GM18526 (cell line): ENCODE data around the gene APBA2.

Source experiments
- POLR2A ChIP-seq: IDR thresholded peaks from 3 replicates; pipeline ENCODE4 v1.6.1; 2011; ENCODE audit not compliant: insufficient read length; ENCODE audit errors: extremely low read depth

APBA2 gene

DNA sequence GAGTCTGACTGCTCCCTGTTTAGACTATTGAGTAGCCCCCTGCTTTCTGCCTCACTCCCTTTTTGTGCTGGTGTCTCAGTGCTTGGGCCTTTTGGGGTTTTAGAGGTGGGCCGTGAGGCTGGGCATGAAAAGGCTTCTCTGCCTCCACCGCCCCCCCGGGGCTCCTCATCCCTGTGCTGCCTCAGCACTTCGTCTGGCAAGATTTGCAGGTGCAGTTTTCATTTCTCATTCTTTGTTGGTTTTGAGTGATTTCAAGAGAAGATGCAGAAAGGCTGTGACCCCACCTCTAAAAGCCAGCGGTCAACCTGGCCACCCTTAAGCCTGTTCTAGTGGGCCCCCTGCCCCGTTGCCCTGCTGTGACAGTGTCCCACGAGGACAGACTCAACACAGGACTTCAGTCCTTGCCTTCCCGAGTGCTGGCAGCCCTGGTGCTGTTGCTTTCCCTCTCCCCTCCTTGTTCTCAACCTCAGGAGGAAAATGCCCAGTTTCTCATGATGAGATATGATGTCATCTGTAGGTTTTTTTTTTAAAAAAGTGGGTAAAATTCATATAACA, 38.0 kb downstream of the APBA2 start:
- TF ChIP-seq POLR2A = no peak

DNA sequence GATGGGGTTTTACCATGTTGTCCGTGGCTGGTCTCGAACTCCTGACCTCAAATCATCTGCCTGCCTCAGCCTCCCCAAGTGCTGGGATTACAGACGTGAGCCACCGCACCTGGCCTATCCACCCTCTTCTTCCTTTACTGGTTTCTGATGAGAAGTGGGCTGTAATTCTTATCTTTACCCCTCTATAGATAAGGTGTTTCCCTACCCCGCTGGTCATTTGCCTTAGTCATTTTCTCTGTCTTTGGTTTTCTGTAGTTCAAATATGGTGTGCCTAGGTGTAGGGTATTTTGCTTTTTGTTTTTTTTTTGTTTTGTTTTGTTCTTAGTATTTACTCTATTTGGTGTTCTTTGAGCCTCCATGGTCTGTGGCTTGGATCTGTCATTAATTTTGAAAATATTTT, 41.3 kb downstream of the APBA2 start:
- TF ChIP-seq POLR2A = no peak

DNA sequence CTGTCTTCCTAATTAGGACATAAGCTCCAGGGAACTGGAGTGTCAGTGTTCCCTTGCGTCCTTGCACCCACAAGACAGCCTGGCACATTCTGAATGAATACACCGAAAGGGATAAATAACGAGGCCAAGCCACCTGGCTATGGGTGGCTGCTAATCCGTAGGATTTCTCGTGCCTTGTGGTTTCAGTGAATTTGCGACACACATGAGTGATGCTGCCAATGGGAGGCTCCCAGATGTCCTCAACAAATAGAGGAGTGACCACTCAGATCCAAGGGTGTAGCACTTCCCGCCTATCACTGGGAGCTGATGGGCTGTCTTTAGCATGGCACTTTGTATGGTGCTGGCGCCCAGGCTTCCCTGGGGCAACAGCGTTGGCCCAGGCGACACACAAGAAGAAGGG, 43.4 kb downstream of the APBA2 start:
- TF ChIP-seq POLR2A = no peak

DNA sequence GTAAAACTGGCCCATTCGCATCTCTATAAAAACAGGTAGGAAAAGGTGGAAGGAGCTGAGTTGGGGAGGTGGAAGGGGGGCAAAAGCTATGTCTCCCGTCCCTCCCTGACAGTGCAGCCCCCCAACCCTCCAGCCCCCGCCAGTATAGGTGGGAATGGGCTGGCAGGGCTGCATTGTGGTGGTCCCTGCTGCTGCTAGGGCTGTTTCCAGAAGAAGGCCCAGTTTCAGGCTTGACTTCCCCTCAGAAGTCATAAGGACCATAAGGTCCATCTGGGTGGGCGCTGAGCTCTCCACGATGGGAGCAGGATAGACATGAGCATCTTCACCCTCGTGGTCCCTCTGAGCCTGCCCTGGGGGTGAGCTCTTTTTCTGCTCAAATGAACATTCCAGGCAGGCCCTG, 44.2 kb downstream of the APBA2 start:
- no peak for TF ChIP-seq POLR2A

DNA sequence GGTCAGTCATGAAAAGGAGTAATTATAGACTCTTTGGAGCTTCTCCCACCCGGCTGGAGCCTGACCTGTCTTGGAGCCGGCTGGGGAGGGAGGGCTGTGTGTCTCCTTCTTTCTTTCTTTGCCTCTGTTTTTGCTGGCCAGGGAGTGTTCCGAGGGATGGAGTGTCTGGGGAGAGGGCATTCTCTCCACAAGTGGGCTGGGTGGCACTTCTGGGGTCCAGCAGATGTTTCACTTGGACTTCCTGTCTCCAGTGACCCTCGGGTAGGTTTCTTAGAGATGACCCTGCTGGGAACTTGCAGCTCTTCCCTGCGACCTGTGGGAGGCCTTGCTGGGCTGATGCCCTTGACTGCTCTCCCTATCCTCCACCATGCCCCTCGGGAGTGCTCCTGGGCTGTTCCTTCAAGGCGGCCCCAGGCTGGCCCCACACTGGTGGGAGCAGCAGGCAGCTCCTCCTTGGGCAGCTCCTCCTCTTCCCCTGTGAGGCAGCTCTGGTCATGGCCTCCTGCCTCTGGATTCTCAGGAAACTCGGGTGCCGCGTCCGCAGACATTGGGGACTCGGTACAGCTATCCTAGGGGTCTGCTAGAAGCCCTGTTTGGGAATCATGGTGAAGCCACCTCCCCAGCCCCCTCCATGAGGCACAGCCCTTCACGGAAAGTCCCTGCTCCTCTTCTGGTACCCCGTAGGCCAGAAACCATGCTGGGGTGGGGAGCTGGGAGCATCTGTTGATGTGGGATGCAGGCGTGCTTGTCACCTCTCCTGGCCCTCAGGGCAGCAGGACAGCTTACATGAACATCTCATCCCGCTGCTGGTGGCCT, 44.9 kb downstream of the APBA2 start:
- TF ChIP-seq POLR2A = no peak

- TF ChIP-seq POLR2A = no peak
Measured at GRCh38 chr15:28931828-28932227, 46.1 kb downstream of the APBA2 start.

GRCh38 chr15:28932361-28932760, 46.6 kb downstream of the APBA2 start:
- TF ChIP-seq POLR2A = no peak

DNA sequence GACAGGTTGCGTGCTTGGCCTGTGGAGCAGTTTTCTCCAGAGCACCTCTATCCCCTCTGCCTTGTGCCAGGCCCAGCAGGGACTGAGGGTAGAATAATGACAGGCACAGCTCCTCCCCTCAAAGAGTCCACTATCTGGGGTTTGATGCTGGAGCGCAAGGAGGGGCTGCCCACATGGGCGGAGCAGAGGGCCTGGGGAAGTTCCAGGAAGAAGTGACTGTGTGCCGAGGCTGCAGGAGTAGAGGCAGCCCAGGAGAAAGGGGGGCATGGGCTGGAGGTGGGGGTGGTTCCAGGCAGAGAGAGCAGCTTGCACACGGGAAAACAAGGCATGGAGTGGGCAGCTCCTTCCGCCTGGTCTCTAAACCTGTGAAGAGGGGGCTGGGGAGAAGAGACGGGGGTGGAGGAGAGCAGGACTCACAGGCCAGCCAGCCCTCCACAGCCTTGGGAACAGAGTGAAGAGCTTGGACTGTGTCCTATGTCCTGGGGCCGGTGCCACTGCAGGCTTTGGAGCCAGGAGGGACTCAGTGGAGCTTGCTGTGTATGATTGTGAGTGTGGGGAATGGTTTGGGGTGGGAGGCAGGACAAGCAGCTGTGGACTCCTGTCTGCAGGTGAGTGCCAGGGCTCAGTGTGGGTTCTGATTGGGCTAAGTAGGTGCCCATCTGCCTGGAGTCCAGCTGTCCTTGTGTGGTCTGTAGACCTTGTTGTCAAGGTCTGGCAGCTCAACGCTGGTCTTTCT, 48.1 kb downstream of the APBA2 start:
- no peak for TF ChIP-seq POLR2A

DNA sequence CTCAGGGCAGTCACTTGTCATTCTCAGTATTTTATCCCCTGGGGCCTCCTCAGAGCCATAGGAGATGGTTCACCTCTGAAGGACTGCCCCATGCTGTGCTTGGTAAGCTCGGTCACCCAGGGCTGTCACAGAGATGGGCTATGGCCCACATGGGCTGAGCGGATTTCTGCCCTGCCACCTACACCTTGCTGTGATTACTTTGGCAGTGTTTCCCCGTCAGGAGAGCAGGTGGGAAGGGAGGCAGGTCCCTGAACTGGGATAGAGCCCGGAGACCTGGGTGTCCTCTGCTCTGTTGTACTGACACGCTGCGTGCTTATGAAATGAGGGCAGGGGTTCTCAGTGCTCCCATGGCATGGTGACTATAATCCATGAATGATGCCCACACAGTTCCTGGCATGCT, 48.9 kb downstream of the APBA2 start:
- no peak for TF ChIP-seq POLR2A

DNA sequence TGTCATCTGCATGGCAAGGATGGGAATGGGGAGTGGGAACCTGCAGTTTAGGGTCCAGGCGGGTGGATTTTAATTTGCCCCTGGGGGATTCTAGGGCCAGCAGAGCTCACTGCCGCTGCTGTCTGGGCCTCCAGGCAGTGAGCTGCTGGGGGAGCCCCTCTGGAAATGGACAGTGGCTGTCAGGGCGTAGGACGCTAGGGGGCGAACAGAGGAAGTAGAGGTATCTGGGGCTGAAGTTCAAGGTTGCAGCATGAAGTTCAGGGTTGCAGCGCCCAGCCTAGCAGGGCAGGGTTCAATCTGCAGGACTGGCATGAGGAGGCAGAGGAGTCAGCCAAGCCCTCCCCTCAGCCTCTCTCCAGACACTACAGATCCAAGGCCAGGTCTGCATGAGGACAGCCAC, 49.5 kb downstream of the APBA2 start:
- no peak for TF ChIP-seq POLR2A

DNA sequence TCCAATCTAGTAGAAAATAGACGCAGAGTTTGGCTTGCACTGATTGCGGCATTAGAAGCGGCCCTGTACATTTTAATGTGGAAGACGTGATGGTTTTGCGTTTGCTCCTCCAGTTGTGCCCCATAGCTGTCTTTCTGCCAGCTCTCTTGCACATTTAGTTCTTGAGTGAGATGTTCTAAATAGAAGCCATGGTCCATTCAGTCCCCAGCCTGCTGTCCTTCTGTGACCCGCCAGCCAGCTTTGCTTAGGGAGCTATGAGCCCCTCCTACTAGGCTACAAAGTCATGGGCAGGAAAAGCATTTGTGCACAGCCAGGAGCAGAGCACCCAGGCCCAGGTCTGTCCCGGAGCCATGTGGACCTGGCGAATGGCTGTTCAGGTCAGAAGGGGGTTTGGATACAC, 50.3 kb downstream of the APBA2 start:
- TF ChIP-seq POLR2A = no peak

- TF ChIP-seq POLR2A = no peak
Measured at GRCh38 chr15:28936481-28936881, 50.7 kb downstream of the APBA2 start.

DNA sequence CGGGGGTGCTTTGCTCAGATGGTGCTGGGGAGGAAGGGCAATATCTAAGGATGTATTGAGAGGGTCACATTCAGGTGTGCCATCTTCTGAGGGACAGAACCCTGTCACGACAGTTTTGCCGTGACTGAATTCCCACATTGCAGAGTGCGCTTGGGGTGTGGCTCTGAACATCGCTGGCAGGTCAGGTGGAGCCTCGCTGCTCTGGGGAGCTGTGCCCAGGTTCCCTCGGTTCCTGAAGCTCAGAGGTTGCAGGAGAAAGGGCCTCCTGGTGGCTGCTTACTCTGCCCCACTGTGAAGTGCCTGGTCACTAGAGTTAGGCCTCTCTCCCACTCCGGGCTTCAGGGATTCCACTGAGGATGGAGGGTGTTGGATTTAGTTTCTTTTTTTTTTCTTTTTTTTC, 51.5 kb downstream of the APBA2 start:
- TF ChIP-seq POLR2A = no peak

DNA sequence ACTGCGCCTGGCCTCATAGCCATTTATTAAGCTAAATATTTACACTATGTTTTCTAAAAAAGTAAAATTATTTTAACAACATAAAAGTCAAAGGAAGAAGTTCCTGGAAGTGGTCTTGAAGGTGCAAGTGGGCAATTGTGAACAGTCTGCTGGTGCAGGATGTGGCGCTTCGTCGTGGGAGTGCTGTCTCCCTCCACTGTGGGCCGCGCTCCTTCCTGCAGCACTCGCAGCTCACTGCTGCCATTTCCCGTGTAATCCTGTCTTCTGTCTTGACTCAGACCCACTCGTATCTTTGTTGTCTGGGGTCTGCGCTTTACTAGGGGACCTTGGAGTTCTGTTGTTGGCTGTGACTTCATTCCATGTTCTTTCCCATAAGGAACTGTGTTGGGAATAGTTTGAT, 56.3 kb downstream of the APBA2 start:
- no peak for TF ChIP-seq POLR2A

DNA sequence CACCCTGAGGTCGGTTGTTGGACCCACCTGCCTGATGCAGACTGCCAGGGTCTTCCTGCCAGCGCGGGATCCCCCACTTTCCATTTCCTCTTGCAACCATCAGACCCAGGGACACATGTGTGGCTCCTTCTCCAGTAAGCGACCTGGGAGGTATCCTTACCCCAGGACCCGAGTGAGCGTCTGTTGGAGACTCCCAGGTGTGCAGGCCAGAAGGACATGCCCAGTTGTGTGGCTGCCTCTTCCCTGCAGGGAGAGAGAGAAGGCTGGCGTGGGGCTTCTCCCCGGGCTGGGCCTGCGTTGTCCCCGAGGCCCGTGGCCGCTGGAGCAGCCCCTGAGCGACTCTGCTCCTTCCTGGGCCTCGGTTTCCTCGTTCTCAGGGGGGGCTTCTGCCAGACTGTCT, 56.8 kb downstream of the APBA2 start:
- TF ChIP-seq POLR2A = no peak

- TF ChIP-seq POLR2A = no peak
Measured at GRCh38 chr15:28943146-28943545, 57.4 kb downstream of the APBA2 start.
